ENCODE results near the gene HSD17B8.

GRCh38 chr6:33213166-33213988 is 8.9 kb downstream of the HSD17B8 start:
- no peak for TF ChIP-seq CREB1 (IDR thresholded peaks at IDR 0.05; ENCODE audit: low read depth)
- no peak for TF ChIP-seq ZBTB7A (IDR thresholded peaks at IDR 0.05; ENCODE audit: low read depth)
- TF ChIP-seq YY1 (IDR thresholded peaks at IDR 0.05; ENCODE audit: low read depth): no peak
- no peak for TF ChIP-seq RAD21 (IDR thresholded peaks at IDR 0.05; ENCODE audit: low read depth)
- no peak for TF ChIP-seq NFIC (IDR thresholded peaks at IDR 0.05)
- no peak for TF ChIP-seq EP300 (IDR thresholded peaks at IDR 0.05; ENCODE audit: borderline replicate concordance)
